Epithelial cell of prostate (primary cell): Measurements from ENCODE around the gene KRTAP5-8.
"Not testable (repeated sequence)": the region's sequence is repeated elsewhere in the genome, so short reads cannot be mapped to it uniquely, and the experiment has no call there.

Source experiments
- DNase-seq: peaks from one replicate; pipeline ENCODE4 v3.0.0-alpha.2; 2011; ENCODE audit warnings: low read depth, low spot score
- H3K27ac ChIP-seq: fragments of 450-650 bp; 2 replicates; pipeline ENCODE4 v1.5.1; 2017; ENCODE audit warnings: mild to moderate bottlenecking

The KRTAP5-8 gene, protein sequence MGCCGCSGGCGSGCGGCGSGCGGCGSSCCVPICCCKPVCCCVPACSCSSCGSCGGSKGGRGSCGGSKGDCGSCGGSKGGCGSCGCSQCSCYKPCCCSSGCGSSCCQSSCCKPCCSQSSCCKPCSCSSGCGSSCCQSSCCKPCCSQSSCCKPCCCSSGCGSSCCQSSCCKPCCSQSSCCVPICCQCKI

DNA sequence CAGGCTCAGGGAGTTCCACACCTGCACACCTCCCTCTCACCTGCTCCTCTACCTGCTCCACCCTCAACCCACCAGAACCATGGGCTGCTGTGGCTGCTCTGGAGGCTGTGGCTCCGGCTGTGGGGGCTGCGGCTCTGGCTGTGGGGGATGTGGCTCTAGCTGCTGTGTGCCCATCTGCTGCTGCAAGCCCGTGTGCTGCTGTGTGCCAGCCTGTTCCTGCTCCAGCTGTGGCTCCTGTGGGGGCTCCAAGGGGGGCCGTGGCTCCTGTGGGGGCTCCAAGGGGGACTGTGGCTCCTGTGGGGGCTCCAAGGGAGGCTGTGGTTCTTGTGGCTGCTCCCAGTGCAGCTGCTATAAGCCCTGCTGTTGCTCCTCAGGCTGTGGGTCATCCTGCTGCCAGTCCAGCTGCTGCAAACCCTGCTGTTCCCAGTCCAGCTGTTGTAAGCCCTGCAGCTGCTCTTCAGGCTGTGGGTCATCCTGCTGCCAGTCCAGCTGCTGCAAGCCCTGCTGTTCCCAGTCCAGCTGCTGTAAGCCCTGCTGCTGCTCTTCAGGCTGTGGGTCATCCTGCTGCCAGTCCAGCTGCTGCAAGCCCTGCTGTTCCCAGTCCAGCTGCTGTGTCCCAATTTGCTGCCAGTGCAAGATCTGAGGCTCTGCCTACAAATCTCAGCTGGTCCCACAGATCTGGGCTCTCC lies at the start of gene KRTAP5-8:
KRTAP5-8 (plus strand) TSS at position 49 of the 689 bp plus-strand sequence; CDS start at position 80, 31 bp downstream.
- not testable (repeated sequence) for H3K27ac ChIP-seq, DNase-seq

DNA sequence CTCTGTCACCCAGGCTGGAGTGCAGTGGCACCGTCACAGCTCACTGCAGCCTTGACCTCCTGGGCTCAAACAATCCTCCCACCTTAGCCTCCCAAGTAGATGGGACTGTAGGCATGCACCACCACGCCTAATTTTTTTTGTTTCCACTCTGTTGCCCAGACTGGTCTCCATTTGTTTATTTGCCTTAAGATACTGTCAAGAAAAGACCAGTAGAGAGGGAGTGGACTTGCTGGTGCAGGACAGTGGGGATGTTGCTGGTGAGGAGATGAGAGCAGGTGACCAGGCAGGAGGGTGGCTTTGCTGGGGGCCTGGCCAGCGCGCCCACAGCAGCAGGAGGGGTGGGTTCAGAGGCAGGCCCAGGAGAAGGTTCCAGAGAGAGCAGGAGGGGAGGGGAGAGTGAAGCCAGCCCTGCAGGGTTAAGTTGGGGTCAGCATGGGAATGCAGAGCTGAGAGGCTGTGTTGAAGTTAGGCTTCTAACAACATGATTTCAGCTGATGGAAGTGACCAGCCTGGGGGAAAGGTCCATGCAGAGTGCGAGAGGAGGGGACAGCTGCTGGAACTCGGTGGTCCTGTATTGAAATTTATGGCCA lies 49.0 kb upstream of the KRTAP5-8 start:
- no peak overlapping the region for H3K27ac ChIP-seq
- DNase-seq, result no peak

DNA sequence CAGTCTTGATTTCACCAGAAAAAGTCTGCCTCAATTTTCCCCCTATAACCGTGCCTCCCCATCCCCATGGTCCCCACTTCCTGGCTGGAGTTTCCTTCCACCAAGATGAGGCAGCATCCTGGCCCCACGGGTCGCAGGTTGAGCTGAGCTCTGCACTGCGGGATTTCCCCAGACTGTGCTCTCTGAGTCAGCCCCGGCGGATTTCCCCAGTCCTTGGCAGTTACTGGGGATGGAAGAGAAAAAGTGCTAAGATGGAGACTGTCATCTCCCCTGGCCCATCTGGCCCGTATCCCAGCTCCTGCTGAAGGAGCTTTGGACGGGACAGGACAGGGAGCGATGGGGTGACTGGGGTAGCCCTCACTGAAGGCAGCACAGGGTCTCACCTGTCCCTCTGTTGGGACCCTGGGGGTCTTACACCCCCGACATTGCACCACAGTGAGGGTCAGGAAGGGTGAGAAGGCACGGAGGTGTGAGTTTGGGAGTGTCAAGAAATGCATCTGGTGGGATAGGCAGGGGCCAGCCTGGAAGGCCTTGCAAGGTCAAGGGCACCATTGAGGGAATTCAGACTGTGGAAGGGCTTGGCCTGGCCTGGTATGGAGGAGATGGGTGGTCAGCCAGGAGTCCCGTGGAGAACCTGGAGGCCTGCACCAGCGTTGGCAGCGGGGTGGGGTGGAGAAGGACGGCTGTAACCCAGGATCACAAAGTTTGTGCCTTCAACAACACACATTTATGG lies 48.3 kb upstream of the KRTAP5-8 start:
- no peak for DNase-seq

DNA sequence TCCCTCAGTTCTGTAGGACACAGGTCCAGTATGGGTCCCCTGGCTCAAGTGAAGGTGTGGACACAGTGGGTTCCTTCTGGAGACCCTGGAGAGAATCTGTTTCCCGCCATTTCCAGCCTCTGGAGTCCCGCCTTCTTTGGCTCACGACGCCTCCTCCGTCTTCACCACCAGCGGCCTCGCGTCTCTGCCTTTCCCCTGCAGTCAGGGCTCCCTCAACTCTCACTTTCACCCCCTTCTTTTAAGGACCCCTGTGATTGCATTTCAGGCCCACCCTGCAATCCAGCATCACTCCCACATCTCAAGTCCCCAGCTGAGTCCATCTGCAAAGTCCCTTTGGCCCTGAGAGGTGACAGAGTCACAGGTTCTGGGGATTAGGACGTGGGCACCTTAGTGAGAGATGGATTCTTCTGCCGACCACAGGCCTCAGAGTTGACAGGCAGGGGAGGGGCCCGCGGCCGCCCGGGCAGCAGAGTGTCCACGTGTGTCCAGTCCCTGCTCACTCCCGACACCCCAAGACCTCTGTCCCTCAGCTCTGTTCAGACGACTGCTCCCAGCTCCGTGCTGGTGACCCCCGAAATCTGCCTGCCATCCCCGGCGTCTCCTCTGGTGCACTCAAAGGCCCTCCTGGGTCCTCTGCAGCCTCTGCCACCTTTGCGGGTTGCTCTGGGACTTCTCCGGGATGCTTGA lies 47.6 kb upstream of the KRTAP5-8 start:
- no peak overlapping the region for H3K27ac ChIP-seq
- DNase-seq, result no peak

More for the DNA sequence above, 48.3 kb upstream of the KRTAP5-8 start:
- no peak overlapping the region for H3K27ac ChIP-seq

DNA sequence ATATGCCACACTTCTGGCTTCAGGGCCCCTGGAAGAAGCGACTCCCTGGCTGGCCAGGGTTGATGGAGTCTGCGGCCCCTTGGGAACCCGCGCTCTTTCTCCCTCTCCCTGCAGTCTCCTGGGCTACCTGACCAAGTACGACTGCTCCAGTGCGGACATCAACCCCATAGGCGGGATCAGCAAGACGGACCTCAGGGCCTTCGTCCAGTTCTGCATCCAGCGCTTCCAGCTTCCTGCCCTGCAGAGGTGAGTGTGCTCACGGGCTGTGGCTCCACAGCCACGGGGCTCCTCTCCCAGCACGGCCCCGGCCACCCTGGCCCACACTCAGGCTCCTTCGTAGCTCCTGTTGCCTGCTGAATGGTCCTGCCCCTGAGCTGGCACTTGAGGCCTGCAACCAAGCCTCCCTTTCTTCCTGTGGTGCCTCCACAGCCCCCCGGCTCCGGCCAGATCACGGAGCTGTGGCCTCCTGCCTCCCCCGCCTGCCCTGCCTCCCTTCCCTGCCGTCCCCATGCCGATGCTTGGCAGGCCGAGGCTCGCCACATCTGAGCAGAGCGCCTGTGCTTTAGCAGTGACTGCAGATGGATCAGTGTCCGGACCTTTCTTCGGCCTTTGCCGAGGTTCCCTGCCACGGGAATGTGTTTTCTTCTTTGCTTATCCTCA lies 47.0 kb upstream of the KRTAP5-8 start:
- no peak overlapping the region for H3K27ac ChIP-seq
- DNase-seq, result no peak

DNA sequence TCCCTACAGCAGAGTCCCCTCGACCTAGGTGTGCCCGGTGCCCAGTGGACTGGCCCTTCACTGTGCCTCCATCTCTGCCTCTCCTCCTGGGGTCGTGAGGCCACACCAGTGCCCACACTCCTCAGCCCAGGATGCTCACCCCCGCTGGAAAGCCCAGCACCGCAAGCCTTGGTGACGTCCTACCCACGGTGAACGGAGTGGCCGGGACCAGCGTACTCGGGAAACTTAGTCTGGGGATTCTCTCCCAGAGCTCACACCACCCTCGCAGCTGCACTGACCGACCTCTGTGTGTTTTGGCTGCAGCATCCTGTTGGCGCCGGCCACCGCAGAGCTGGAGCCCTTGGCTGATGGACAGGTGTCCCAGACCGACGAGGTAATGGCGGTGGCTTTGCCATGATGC lies 46.3 kb upstream of the KRTAP5-8 start:
- no peak overlapping the region for H3K27ac ChIP-seq
- no peak for DNase-seq

DNA sequence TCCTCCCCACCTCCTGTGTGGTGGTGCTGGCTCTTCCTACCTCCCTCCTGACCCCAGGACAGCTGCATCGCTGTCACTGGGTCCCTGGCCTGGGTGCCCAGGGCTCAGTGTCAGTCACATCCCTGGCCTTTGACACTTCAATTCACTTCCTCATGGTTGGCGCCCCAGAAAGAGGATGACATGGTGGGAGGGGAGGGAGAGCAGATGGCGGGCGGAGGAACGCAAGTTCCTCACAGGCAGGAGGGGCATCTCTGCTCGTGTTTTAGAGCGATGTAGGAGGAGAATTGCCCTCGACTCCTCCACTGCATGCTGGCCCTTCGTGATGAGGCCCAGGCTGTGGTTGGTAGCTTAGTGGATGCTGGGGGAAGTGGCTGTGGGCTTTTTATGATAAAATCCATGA lies 45.9 kb upstream of the KRTAP5-8 start:
- no peak overlapping the region for H3K27ac ChIP-seq
- no peak for DNase-seq

DNA sequence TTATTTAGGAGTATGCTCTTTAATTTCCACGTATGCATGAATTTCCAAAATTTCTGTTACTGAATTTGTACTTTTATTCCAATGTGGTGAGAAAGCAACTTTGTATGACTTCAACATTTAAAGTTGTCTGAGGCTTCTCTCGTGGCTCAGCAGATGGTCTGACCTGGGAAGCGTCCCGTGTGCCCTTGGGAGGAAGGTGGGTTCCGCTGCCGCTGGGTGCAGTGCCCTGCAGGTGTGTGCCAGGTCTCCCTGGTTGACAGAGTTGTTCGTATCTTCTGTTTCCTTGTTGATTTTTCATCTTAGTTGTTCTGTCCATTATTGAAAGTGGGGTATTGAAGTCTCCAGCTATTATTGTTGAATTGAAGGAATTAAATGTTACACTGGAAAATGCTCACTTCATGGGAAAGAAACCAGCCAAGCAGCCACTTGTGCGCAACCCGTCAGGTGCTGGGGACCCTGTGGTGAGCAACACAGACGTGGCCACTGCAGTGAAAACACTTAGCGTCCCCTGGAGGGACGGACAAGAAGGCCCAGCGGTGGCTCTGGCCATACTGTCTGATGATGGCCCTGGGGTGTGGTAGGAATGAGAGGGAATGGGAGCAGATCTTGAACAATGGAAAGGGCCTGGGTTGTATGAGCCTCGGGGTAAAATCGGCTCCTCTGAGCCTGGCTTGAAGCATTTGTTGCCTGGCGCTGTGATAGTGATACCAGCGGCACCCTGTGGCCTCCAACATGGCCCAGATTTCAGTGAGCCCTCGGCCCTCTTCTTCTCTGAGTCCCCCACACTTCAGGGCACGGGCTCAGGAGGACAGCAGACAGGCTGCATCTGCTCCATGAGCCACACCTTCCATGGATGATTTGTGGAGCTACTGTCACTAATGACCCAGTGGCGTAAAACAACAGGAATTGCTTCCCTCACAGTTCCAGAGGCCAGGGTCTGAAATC lies 42.3 kb upstream of the KRTAP5-8 start:
- H3K27ac ChIP-seq, result no peak overlapping the region
- DNase-seq, result no peak

DNA sequence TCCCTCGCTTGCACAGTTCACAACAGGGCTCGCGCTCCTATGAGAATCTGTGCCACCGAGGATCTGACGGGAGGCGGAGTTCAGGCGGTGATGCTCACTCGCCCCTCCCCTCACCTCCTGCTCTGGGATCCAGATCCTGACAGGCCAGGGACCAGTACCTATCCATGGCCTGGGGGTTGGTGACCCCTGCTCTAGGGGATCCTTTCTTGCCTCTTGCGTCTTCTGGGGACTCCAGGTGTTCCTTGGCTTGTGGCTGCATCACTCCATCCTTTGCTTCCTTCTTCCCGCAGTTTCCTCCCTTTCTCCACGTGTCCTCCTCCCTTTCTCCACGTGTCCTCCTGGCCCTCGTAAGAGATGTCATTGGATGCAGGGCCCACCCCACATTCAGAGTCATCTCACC lies 41.4 kb upstream of the KRTAP5-8 start:
- DNase-seq, result no peak
- H3K27ac ChIP-seq, result no peak overlapping the region

DNA sequence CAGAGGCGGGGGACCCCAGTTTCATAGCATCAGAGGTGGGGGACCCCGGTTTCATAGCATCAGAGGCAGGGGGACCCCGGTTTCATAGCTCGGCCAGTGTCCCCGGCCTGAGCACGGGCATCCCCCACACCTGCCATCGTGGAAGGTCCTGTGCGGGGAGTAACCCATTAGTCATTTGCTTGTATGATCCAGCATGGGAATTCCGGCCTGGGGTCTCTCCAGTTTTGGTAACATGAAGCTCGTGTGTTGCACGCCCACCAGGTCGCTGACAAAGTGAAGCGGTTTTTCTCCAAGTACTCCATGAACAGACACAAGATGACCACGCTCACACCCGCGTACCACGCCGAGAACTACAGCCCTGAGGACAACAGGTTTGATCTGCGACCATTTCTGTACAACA lies 39.7 kb upstream of the KRTAP5-8 start:
- no peak for DNase-seq
- no peak overlapping the region for H3K27ac ChIP-seq

DNA sequence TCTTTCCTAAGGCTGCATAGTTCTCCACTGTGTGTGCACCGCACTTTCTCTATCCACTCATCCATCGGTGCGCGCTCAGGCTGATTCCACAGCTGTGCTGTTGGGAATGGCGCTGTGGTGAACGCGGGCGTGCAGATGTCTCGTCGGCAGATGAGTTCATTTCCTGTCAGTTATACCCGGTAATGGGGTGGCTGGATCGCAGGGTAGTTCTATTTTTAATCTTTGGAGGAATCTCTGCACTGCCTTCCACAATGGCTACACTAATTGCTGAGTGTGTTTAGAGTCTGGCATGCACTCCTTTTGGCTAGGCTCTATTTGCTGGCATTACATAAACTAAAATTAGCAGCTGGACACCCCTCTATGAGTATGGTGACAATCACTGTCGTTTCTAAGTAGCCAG lies 38.7 kb upstream of the KRTAP5-8 start:
- DNase-seq, result no peak
- H3K27ac ChIP-seq, result no peak overlapping the region

DNA sequence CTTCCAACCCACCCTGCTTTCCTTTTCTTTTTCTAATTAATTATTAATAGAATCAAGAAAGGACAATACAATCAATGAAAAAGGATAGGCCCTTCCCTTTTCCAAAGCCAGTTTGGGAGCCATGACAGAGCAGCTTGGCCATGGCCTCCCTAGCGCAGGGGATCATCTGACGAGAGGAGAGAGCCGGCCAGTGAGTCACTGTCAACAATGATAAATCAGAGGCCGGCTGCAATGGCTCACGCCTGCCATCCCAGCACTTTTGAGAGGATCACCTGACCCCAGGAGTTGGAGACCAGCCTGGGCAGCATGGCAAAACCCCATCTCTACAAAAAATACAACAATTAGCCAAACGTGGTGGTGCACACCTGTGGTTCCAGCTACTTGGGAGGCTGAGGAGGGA lies 38.3 kb upstream of the KRTAP5-8 start:
- DNase-seq, result no peak
- no peak overlapping the region for H3K27ac ChIP-seq

DNA sequence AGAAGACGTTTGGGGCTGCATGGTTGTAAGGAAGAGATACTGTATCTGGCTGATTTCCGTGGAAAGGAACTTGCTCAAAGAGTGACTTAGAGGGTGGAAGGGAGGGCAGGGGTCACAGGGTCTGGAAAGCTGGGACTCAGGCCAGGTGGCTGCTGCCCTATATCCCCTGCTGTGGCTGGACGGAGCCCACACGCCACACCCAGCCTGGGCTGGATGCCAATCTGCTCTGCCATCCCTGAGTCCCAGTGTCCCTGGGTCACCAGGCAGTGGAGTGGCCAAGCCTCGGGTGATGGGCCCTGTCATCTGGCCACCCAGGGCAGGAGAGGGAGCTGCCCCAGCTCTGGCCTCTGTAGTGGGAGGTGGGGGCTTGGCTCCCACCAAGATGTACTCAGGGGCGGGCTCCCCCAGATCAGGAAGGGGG lies 37.2 kb upstream of the KRTAP5-8 start:
- DNase-seq, result no peak
- H3K27ac ChIP-seq, result no peak overlapping the region

DNA sequence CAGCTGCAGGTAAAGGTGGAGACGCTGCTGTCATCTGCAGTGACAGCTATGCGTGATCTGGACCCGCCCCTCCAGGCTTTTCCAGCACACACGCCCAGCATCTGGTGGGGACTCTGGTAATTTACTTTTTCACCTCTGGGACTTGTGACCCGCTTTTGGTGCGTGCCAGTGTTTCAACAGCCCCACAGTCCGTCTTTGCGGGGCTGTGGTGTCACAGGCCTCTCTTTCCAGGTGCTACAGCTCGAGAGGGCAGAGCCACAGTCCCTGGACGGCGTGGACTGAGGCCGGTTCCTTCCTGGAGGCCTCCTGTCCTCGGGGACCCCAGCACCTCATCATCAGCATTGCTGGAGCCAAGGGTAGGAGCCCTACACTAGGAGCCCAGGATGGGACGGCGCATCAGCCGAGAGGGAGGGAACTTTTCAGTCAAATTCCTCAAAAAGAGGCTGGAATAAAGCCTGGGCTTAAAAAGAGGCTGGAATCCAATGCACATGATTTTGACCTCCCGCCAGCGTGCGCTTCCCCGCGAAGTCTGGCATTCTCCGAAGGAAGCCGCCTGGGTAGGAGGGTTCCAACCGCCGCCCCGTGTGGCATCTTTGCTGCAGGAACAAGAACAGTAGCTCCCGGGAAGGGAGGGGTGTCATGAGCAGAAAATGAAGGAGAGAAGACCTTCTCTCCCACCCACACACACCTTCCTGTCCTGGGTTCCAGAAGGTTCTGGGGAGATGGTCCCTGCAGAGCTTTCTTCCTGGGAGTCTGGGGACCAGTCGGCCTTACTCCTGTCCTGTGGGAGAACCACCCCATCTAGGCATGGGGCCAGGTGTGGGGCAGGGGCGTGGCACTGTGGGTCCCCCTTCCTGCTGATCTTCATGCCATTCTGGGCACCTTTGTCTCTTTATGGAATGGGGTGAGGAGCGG lies 36.5 kb upstream of the KRTAP5-8 start:
- no peak for DNase-seq
- no peak overlapping the region for H3K27ac ChIP-seq

DNA sequence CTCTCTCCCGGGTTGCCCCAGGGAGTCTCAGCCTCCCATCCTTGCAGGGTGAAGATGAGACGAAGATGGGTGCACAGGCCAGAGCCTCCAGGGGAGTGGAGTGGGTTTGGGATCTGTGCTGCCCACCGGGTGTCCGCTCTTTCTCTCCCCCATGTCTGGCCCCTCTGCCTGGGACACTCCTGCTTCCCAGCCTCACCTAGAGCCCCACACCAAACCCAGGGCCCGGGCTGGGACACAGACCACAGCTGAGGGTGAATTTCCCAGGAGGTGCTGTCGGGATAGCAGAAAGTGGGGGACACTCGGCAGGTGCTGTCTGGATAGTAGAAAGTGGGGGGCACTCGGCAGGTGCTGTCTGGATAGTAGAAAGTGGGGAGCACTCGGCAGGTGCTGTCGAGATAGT lies 35.8 kb upstream of the KRTAP5-8 start:
- no peak for DNase-seq
- no peak overlapping the region for H3K27ac ChIP-seq

DNA sequence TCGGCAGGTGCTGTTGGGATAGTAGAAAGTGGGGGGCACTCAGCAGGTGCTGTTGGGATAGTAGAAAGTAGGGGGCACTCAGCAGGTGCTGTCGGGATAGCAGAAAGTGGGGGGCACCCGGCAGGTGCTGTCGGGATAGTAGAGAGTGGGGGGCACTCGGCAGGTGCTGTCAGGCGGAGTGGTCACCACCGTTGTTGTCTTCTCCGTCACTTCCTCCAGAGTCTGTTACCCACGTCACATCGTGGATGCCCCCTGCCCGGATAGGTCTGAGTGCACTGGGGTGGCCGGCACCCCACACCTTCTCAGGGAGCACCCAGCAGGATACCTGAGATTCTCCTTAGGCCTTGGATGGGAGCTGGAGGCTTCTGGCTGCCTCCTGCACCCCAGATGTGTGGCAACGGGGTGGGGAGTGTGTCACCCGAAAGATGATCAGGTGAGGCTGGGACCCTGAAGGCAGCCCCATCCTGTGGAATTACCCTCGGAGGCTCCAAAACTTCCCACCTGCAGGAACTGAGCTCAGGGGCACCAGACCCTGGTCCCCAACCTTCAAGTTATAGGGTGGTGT lies 34.9 kb upstream of the KRTAP5-8 start:
- no peak overlapping the region for H3K27ac ChIP-seq
- DNase-seq, result no peak

DNA sequence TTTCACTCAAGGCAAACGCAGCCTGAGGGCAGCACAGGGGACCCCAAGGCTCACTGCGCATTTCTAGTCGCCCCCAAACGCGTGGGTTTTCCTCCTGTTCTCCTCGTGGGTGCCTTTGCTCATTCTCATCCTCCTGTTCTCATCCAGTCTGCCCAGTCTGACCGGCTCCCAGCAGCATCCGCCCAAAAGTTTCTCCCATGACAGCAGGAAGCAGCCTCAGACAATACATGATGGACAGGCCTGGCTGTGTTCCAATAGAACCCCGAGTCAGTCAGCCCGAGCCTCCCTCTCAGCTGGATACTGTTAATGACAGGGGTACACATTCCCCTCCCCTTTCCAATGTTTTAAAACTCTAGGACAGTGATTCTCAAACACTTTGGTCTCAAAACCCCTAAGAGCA lies 33.3 kb upstream of the KRTAP5-8 start:
- no peak for DNase-seq
- H3K27ac ChIP-seq, result no peak overlapping the region

DNA sequence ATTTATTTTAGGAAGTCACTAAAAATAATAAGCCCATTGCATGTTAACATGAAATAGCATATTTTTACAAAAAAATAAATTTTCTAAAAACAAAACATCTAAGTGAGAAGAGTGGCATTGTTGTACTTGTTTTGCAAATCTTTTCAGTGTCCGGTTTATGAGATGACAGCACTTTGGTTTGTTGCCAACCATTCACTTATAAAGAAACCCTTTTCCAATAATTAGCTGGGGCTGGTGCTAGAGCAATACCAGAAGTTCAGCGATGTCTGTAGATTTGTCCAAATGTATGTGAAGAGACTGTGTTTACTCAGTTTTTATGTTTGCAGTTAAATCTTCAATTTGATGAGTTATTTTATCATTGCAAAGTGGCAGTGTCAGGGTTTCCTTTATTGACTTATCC lies 32.8 kb upstream of the KRTAP5-8 start:
- no peak for DNase-seq
- H3K27ac ChIP-seq, result no peak overlapping the region
